ENCODE measurements around the gene PHB1.
A peak's percentile ranks its signal among the peaks of the same experiment; 100 is the strongest.
"Not testable (repeated sequence)": the region's sequence is repeated elsewhere in the genome, so short reads cannot be mapped to it uniquely, and the experiment has no call there.

The PHB1 gene

GRCh38 chr17:49439305-49439672, 24.6 kb upstream of the PHB1 start:
- DNase-seq, result no peak

GRCh38 chr17:49438436-49439278, 24.0 kb upstream of the PHB1 start:
- DNase-seq, result no peak

GRCh38 chr17:49437696-49438435, 23.2 kb upstream of the PHB1 start:
- no peak for DNase-seq

- no peak for DNase-seq
Measured at GRCh38 chr17:49436174-49436573, 21.5 kb upstream of the PHB1 start.

GRCh38 chr17:49435671-49436029, 21.0 kb upstream of the PHB1 start:
- no peak for DNase-seq

- peak; percentile 36 for DNase-seq
Measured at GRCh38 chr17:49434821-49435670, 20.4 kb upstream of the PHB1 start.

- DNase-seq, result no peak
Measured at GRCh38 chr17:49433000-49433694, 18.5 kb upstream of the PHB1 start.

- no peak for DNase-seq
Measured at GRCh38 chr17:49431743-49432142, 17.1 kb upstream of the PHB1 start.

GRCh38 chr17:49425004-49425286, 10.3 kb upstream of the PHB1 start:
- no peak for DNase-seq

- DNase-seq, result not testable (repeated sequence)
Measured at GRCh38 chr17:49424276-49425003, 9.8 kb upstream of the PHB1 start.

- DNase-seq, result no peak
Measured at GRCh38 chr17:49422714-49423113, 8.0 kb upstream of the PHB1 start.

- DNase-seq, result not testable (repeated sequence)
Measured at GRCh38 chr17:49419761-49420160, 5.1 kb upstream of the PHB1 start.

GRCh38 chr17:49418754-49419740, 4.4 kb upstream of the PHB1 start:
- DNase-seq, result not testable (repeated sequence)

- DNase-seq, result no peak
Measured at GRCh38 chr17:49414271-49414621, 436 bp downstream of the PHB1 start.

- DNase-seq, result no peak
Measured at GRCh38 chr17:49409066-49409465, 5.6 kb downstream of the PHB1 start.

GRCh38 chr17:49407981-49408501, 6.6 kb downstream of the PHB1 start:
- peak; percentile 89 for DNase-seq

- no peak for DNase-seq
Measured at GRCh38 chr17:49407086-49407485, 7.6 kb downstream of the PHB1 start.

- DNase-seq, result no peak
Measured at GRCh38 chr17:49406421-49407061, 8.1 kb downstream of the PHB1 start.

- DNase-seq, result no peak
Measured at GRCh38 chr17:49404906-49405305, 9.8 kb downstream of the PHB1 start.

- no peak for DNase-seq
Measured at GRCh38 chr17:49404361-49404760, 10.3 kb downstream of the PHB1 start.
